ENCODE measurements around the gene YPEL2. TPM values are rescaled to one million over a fixed set of nuclear protein-coding genes. Genes with fewer than 3 reads are reported as not detected.
A peak's percentile ranks its signal among the peaks of the same experiment; 100 is the strongest.

Gene YPEL2
- total and polyA plus RNA-seq, 2 of the 13 experiments (the other 11 are each of a cell fraction or from before 2014, with no cell fraction given): 8.5 to 21.1 TPM

DNA sequence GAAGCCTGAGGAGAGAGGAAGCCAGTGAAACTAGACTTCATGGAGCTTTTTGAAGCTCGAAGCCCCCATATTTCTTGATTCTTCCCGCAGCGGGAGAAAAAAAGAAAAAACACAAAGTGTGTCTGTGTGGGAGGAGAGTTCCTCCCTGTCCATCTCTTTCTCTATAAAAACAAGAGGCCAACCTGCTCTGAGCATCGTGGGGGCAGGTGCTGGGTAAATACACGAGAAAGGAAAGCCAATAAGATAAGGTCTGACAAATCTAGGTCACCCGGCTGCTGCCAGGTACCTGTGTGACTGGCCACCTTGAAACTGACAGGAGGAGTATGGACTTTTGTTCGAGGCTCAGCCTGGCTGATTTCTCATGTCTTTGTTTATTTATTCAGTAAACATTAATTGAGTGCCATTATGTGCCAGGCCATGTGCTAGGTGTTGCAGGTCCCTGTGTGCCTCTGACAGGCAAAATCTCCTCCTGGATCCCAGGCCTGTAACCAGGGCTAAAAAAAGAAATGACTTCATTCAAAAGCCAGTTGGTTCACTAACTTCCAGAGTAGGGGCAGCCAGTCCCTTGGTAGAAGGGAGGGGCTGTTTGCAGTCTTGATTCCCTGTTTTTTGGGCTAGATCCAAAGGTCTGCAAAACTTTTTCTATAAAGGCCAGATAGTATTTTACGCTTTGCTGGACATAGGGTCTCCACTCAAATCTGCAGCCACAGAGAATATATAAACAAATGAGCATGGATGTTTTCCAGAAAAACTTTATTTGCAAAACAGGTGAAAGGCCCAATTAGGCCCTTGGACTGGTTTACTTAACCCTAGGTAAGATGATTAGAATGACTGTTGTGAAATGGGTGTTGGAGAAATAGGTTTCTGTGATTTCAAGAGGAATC, 35.6 kb downstream of the YPEL2 start (continued):
- TF ChIP-seq DNMT3B (CRISPR knock-in tag; conservative IDR thresholded peaks at IDR 0.05) (0 out of 2 replicates have a peak, but pooled peaks have one; percentile 5), MEIS1 (CRISPR knock-in tag; IDR thresholded peaks at IDR 0.05; ENCODE audit: borderline replicate concordance) (peak; percentile 92), GABPA (IDR thresholded peaks at IDR 0.05; ENCODE audit: low read depth, low read length) (no peak), GABPA (CRISPR knock-in tag; IDR thresholded peaks at IDR 0.05; ENCODE audit: low read depth) (peak; percentile 44; the same call in 1 of the 2 replicates), ASH2L (IDR thresholded peaks at IDR 0.05; ENCODE audit: insufficient read length, low read depth, low read length) (peak; percentile 84), ESRRA (CRISPR knock-in tag; IDR thresholded peaks at IDR 0.05; ENCODE audit: low read depth) (peak; percentile 76), ZNF17 (CRISPR knock-in tag; IDR thresholded peaks at IDR 0.05) (peak; percentile 31; the same call in 1 of the 2 replicates), ZNF143 (CRISPR knock-in tag; IDR thresholded peaks at IDR 0.05) (peak; percentile 52; the same call in 1 of the 2 replicates), ZNF501 (CRISPR knock-in tag; IDR thresholded peaks at IDR 0.05) (peak; percentile 81), SMC3 (IDR thresholded peaks at IDR 0.05; ENCODE audit: low read length) (0 out of 2 replicates have a peak, but pooled peaks have one; percentile 2), NPAS2 (CRISPR knock-in tag; IDR thresholded peaks at IDR 0.05; ENCODE audit: borderline replicate concordance) (peak; percentile 91; the same call in 1 of the 2 replicates), EZH2 (conservative IDR thresholded peaks at IDR 0.05; ENCODE audit: low read depth, low read length) (no peak), ZNF678 (CRISPR knock-in tag; IDR thresholded peaks at IDR 0.05) (no peak), ZNF569 (CRISPR knock-in tag; IDR thresholded peaks at IDR 0.05; ENCODE audit: borderline replicate concordance) (peak; percentile 89; the same call in 1 of the 2 replicates), DR1 (CRISPR knock-in tag; IDR thresholded peaks at IDR 0.05) (0 out of 2 replicates have a peak, but pooled peaks have one; percentile 13), TBL1XR1 (IDR thresholded peaks at IDR 0.05; ENCODE audit: borderline replicate concordance, low read length, partially characterized antibody) (peak; percentile 56), ZNF136 (CRISPR knock-in tag; IDR thresholded peaks at IDR 0.05; ENCODE audit: low read depth) (0 out of 2 replicates have a peak, but pooled peaks have one; percentile 45)
- TF ChIP-seq, protein P1, sequence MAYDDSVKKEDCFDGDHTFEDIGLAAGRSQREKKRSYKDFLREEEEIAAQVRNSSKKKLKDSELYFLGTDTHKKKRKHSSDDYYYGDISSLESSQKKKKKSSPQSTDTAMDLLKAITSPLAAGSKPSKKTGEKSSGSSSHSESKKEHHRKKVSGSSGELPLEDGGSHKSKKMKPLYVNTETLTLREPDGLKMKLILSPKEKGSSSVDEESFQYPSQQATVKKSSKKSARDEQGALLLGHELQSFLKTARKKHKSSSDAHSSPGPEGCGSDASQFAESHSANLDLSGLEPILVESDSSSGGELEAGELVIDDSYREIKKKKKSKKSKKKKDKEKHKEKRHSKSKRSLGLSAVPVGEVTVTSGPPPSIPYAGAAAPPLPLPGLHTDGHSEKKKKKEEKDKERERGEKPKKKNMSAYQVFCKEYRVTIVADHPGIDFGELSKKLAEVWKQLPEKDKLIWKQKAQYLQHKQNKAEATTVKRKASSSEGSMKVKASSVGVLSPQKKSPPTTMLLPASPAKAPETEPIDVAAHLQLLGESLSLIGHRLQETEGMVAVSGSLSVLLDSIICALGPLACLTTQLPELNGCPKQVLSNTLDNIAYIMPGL (CRISPR knock-in tag; IDR thresholded peaks at IDR 0.05; ENCODE audit: borderline replicate concordance in 1 of 2, low read depth in 1 of 2): 0 out of 4 replicates have a peak, but pooled peaks of 1 of the 2 experiments have one; percentile 42
- TF ChIP-seq, protein P2, sequence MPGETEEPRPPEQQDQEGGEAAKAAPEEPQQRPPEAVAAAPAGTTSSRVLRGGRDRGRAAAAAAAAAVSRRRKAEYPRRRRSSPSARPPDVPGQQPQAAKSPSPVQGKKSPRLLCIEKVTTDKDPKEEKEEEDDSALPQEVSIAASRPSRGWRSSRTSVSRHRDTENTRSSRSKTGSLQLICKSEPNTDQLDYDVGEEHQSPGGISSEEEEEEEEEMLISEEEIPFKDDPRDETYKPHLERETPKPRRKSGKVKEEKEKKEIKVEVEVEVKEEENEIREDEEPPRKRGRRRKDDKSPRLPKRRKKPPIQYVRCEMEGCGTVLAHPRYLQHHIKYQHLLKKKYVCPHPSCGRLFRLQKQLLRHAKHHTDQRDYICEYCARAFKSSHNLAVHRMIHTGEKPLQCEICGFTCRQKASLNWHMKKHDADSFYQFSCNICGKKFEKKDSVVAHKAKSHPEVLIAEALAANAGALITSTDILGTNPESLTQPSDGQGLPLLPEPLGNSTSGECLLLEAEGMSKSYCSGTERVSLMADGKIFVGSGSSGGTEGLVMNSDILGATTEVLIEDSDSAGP (CRISPR knock-in tag; IDR thresholded peaks at IDR 0.05; ENCODE audit: borderline replicate concordance): peak; percentile 85
- TF ChIP-seq, protein P3, sequence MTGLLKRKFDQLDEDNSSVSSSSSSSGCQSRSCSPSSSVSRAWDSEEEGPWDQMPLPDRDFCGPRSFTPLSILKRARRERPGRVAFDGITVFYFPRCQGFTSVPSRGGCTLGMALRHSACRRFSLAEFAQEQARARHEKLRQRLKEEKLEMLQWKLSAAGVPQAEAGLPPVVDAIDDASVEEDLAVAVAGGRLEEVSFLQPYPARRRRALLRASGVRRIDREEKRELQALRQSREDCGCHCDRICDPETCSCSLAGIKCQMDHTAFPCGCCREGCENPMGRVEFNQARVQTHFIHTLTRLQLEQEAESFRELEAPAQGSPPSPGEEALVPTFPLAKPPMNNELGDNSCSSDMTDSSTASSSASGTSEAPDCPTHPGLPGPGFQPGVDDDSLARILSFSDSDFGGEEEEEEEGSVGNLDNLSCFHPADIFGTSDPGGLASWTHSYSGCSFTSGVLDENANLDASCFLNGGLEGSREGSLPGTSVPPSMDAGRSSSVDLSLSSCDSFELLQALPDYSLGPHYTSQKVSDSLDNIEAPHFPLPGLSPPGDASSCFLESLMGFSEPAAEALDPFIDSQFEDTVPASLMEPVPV (CRISPR knock-in tag; IDR thresholded peaks at IDR 0.05): peak; percentile 41; the same call in 1 of the 2 replicates
